ENCODE measurements around the gene HESX1. TPM values are rescaled to one million over a fixed set of nuclear protein-coding genes. Genes with fewer than 3 reads are reported as not detected.

Gene HESX1
- total RNA-seq, 4 donors from 2014 or later: not detected

- Histone ChIP-seq H3K4me1 (peaks cover 0 to 21% (median 13%) of the 10 kb centered on the region in 4 donors), H3K27ac (no peak overlapping the region), H3K36me3 (no peaks in the 10 kb centered on the region), H3K9me3 (no peaks in the 10 kb centered on the region), H3K27me3 (no peaks in the 10 kb centered on the region), H3K4me3 (no peak overlapping the region)
- TF ChIP-seq CTCF (IDR thresholded peaks at IDR 0.05) (no peak), POLR2A (IDR thresholded peaks at IDR 0.05) (no peak)
- DNase-seq: no peak
These were observed 31.6 kb downstream of the HESX1 start for GRCh38 chr3:57168151-57168550.

- H3K4me1 ChIP-seq: peaks cover 0 to 21% (median 13%) of the 10 kb centered on the region in 4 donors
- no peak overlapping the region for H3K4me3 ChIP-seq
- no peaks in the 10 kb centered on the region for H3K27me3 ChIP-seq
- no peaks in the 10 kb centered on the region for H3K9me3 ChIP-seq
- no peak for DNase-seq
- no peak overlapping the region for H3K27ac ChIP-seq
- H3K36me3 ChIP-seq: no peaks in the 10 kb centered on the region
- TF ChIP-seq POLR2A (IDR thresholded peaks at IDR 0.05) (no peak), CTCF (IDR thresholded peaks at IDR 0.05) (no peak)
These were observed 33.1 kb downstream of the HESX1 start for GRCh38 chr3:57166660-57167059.

GRCh38 chr3:57165641-57166040, 34.1 kb downstream of the HESX1 start:
- H3K27me3 ChIP-seq: no peaks in the 10 kb centered on the region
- peak overlapping the region in 1 of 4 donors; percentile 52 for H3K4me3 ChIP-seq
- DNase-seq: no peak
- no peaks in the 10 kb centered on the region for H3K9me3 ChIP-seq
- TF ChIP-seq CTCF (IDR thresholded peaks at IDR 0.05) (no peak), POLR2A (IDR thresholded peaks at IDR 0.05) (no peak)
- no peaks in the 10 kb centered on the region for H3K36me3 ChIP-seq
- H3K4me1 ChIP-seq: peaks cover 0 to 21% (median 13%) of the 10 kb centered on the region in 4 donors
- no peak overlapping the region for H3K27ac ChIP-seq

GRCh38 chr3:57164657-57165573, 34.9 kb downstream of the HESX1 start, which contains the start of gene IL17RD:
IL17RD (minus strand) TSS chr3:57165353; CDS start chr3:57165286, 67 bp downstream.
- Histone ChIP-seq H3K27ac (peak within 1 kb of the TSS in 3 of 4 donors; percentile 16 to 43 (median 31)), H3K27me3 (no peaks in the 10 kb centered on the region), H3K4me3 (peak within 1 kb of the TSS; percentile 52 to 78 (median 70)), H3K9me3 (no peaks in the 10 kb centered on the region), H3K36me3 (no peaks in the 10 kb centered on the region), H3K4me1 (peaks cover 0 to 15% (median 13%) of the 10 kb centered on the region in 4 donors)
- DNase-seq: peak; percentile 68 to 82 (median 82)
- TF ChIP-seq CTCF (IDR thresholded peaks at IDR 0.05) (no peak), POLR2A (IDR thresholded peaks at IDR 0.05) (no peak)

GRCh38 chr3:57164217-57164656, 35.5 kb downstream of the HESX1 start:
- Histone ChIP-seq H3K4me3 (peak overlapping the region; percentile 52 to 78 (median 70)), H3K4me1 (peaks cover 0 to 16% (median 11%) of the 10 kb centered on the region in 4 donors), H3K27me3 (no peaks in the 10 kb centered on the region), H3K27ac (peak overlapping the region in 3 of 4 donors; percentile 16 to 43 (median 31)), H3K9me3 (no peaks in the 10 kb centered on the region), H3K36me3 (no peaks in the 10 kb centered on the region)
- TF ChIP-seq CTCF (IDR thresholded peaks at IDR 0.05): no peak
- no peak for TF ChIP-seq POLR2A (IDR thresholded peaks at IDR 0.05)
- no peak for DNase-seq

Data from Peyer's patch (tissue), 4 donors.